ENCODE results near the gene LUC7L.
"Not testable (repeated sequence)": the region's sequence is repeated elsewhere in the genome, so short reads cannot be mapped to it uniquely, and the experiment has no call there.

GRCh38 chr16:173211-173854 lies 55.9 kb downstream of the LUC7L start:
- not testable (repeated sequence) for TF ChIP-seq CHD4 (IDR thresholded peaks at IDR 0.05; ENCODE audit: borderline replicate concordance); CTCF (IDR thresholded peaks at IDR 0.05); SREBF2 (IDR thresholded peaks at IDR 0.05); SMC3 (IDR thresholded peaks at IDR 0.05); MAFK (IDR thresholded peaks at IDR 0.05; ENCODE audit: partially characterized antibody); POLR2A (IDR thresholded peaks at IDR 0.05; ENCODE audit: low read length); EHMT2 (IDR thresholded peaks at IDR 0.05; ENCODE audit: low read depth); CHD2 (IDR thresholded peaks at IDR 0.05; ENCODE audit: low read length, partially characterized antibody); USF2 (IDR thresholded peaks at IDR 0.05); ZFP36 (IDR thresholded peaks at IDR 0.05; ENCODE audit: borderline replicate concordance, partially characterized antibody); RNF2 (IDR thresholded peaks at IDR 0.05; ENCODE audit: borderline replicate concordance, low read depth); FOXS1 (CRISPR knock-in tag; IDR thresholded peaks at IDR 0.05)
